Stimulated activated CD4-positive, alpha-beta T cell treated with anti-CD3 and anti-CD28 coated beads, Interleukin-1b, Interleukin-23, amount 100 ng/mL, for 24 hours (primary cell): ENCODE data around the gene HRC.
A peak's percentile ranks its signal among the peaks of the same experiment; 100 is the strongest.
"Not testable (repeated sequence)": the region's sequence is repeated elsewhere in the genome, so short reads cannot be mapped to it uniquely, and the experiment has no call there.

Experiments
- DNase-seq, 4 experiments: peaks; one replicate each; pipeline ENCODE4 v3.0.0-alpha.2; 2020; ENCODE audit warnings: low read depth in 4 of 4, low spot score in 1 of 4

Gene HRC

GRCh38 chr19:49135686-49136085, 19.5 kb downstream of the HRC start:
- no peak for DNase-seq

GRCh38 chr19:49133621-49134454, 21.4 kb downstream of the HRC start:
- DNase-seq, result peak in 1 of 4 experiments; percentile 35

GRCh38 chr19:49132974-49133609, 22.1 kb downstream of the HRC start:
- peak in 1 of 4 experiments; percentile 15 for DNase-seq

GRCh38 chr19:49130325-49130724, 24.9 kb downstream of the HRC start:
- DNase-seq, result no peak

DNA sequence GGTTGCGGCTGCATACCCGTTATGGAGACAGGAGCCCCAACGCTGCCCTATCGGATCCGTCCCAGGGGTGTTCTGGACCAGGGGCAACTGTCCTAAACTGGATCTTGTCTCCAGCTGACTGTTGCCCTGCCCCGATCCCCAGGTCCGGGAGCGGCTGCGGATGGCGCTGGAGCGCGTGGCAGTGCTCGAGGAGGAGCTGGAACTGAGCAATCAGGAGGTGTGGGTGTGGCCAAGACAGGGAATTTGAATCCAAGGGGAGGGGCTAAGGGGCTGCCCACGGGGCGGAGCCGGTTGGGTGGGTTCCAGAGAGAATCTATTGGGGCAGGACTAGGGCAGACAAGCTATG, 26.0 kb downstream of the HRC start:
- no peak for DNase-seq

DNA sequence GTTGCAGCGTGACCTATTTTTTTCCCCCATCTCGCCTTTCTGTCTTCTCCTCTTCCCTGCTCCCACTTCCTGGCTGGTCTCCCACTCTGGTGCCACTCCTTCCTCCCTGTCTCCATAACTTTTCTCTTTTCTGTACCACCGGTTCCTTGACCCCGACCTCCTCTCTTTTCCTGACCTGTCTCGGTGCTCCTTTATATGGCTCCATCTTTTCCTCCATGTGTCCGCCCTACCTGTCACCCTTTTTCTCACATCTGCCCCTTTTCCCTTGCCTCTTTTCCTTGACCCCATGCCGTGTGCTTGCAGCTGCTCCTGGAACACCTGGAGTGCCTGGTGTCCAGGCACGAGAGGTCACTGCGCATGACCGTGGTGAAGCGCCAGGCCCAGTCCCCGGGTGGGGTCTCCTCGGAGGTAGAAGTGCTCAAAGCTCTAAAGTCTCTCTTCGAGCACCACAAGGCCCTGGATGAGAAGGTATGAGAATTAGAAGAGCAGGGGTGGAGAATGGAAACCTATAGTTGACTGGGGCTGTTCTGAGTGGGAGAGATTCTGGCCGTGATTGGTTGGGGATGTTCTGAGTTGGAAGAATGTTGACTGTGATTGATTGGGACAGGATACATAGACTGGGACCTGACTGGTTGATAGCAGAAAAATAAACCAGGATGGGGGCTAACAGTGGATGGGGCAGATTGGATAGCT, 26.5 kb downstream of the HRC start:
- no peak for DNase-seq

DNA sequence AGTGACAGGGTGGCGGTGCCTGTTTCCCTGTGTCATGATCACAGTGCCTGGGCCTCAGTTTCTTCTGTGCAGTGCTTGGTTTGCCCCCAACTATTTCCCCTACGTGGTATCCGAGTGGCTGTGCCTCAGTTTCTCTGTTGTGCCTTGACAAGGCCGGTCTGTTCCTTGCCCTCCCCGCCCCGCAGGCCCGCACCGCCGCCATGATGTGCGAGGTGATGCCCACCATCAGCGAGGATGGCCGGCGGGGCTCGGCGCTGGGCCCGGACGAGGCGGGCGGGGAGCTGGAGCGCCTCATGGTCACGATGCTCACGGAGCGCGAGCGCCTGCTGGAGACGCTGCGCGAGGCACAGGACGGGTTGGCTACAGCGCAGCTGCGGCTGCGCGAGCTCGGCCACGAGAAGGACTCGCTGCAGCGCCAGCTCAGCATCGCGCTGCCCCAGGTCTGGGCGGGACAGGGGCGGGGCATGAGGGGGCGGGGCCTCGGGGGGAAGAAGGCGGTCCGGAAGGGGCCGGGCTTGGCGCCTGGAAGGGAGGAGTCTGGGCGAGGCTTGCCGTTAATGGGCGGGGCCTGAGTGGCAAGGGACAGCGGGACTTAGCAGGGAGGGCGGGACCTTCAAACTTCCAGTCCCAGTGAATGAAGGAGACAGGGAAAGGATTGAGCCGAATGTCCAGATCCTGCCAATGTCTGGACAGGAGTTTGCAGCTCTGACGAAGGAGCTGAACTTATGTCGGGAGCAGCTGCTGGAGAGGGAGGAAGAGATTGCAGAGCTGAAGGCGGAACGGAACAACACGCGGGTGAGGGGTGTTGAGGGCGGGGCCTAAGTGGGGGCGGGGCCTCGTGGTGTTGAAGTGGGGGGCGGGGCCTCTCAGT, 27.3 kb downstream of the HRC start:
- DNase-seq, result peak; percentile 86 to 93 (median 91)

GRCh38 chr19:49127225-49127624, 28.0 kb downstream of the HRC start:
- not testable (repeated sequence) for DNase-seq

DNA sequence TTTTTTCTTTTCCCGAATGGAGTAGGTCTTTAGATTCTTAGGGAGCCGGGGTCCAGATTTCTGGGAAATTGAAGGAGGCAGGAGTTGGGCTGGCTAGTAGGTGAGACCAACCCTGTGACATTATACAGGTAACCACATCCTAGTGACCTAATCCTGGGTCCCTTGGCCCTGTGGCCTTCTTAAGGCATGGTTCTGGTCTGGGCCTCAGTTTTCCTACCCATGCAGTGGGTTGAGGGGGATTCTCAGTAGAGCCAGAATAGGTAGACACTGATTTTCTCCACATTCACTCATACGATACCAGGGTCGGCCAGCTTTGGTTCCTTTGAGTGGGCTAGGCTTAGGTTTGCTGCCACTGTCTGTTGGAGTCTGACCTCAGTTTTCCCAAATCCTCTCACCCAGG, 28.6 kb downstream of the HRC start:
- DNase-seq, result no peak

- DNase-seq, result no peak
Measured at GRCh38 chr19:49125025-49125731, 30.0 kb downstream of the HRC start.

- DNase-seq, result not testable (repeated sequence)
Measured at GRCh38 chr19:49123285-49123684, 31.9 kb downstream of the HRC start.

DNA sequence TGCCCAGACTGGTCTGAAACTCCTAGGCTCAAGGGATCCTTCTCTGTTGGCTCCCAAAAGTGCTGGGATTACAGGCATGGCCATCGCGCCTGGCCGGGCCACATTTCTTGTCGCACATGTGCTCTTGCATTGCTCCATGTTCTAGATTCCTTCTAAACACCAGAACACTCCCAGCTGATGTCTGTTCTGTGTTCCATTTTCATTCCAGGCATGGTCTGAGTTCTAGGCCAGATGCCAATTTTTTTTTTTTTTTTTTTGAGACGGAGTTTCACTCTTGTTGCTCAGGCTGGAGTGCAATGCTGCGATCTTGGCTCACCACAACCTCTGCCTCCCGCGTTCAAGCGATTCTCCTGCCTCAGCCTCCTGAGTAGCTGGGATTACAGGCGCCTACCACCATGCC, 33.4 kb downstream of the HRC start:
- not testable (repeated sequence) for DNase-seq

DNA sequence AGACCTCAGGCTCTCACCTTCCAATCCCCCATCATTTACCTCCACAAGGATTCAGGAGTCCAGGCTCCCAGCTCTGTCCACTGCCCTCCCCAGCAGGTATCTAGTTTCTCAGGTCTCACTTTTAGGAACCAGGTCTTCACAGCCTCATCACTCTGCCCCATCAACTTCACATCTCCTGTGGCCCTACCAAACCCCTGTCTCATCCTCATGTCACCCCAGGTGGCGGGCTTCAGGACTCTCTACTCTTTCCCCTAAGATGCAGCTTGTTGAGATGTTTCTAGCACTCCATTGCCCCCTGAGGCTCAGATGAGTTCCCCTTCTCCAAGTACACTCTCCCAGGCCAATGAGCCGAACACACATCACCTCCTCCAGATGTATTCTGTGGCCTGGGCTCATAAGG, 34.3 kb downstream of the HRC start:
- DNase-seq, result no peak

- DNase-seq, result no peak
Measured at GRCh38 chr19:49120325-49120683, 34.9 kb downstream of the HRC start.

DNA sequence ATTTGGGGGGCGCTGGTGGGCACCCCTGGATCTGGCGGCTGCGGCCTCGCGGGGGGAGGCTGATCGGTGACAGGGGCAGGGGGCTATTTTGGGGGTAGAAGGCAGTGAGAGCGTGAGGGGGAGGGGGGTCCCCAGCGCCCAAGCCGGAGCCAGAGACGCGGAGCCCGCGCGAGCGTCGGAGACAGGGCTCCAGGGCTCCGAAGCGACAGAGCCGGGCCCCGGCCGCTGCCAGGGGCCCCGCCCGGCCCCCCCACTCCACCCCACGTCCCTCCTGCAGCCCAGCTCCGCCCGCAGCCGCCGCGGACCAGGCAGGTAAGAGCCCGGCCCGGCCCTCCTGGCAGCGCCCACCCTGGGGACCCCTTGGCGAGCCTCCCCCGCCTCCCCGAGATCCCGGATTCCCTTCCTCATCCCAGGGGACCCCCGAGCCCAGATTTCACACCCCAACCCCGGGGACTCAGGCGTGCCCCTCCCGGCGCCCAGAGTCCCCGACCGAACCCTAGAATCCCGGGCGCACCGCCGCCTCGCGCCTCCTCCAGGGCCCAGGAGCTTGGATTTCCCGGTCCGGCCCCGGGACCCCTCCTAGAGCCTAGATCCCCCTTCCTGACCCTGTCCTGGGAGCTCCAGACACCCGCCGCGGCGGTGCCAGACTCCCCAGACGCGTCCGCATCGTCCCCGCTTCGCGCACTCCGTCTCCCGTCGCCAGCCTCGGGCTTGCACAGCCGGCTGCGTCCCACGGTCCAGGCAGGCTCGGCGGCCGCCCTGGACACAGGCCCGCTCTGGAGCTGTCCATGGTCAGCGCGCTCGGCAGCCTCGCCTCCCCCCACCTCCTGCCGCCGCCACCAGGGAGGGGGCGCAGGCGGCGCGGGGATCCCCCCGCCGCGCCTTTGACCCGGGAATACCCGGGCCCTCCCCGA, 35.5 kb downstream of the HRC start, which contains the start of gene PPFIA3:
Gene PPFIA3, plus strand, starts transcription at position 134 of the 914 bp plus-strand sequence. CDS start 8,330 bp downstream, outside the sequence.
- no peak for DNase-seq

- DNase-seq, result peak; percentile 87 to 92 (median 89)
Measured at GRCh38 chr19:49118565-49119410, 36.4 kb downstream of the HRC start, which contains the start of gene C19orf73. TSS of gene C19orf73 (minus strand) at chr19:49119143. CDS start at chr19:49119022, 121 bp downstream.

- DNase-seq, result no peak
Measured at GRCh38 chr19:49117677-49118564, 37.3 kb downstream of the HRC start.
